Upper lobe of left lung (tissue), 4 donors: Measurements from ENCODE around the gene NTS.

ENCODE experiments used
- EP300 ChIP-seq, 4 donors: sonication (generic); formaldehyde crosslinking; IDR thresholded peaks; one replicate each; pipeline ENCODE4 v1.5.1; 2017; ENCODE audit warnings: antibody characterized with exemption in 4 of 4, control low read depth in 2 of 4
- POLR2A ChIP-seq, 4 donors: fragments of 450-650 bp; IDR thresholded peaks; one replicate each; pipeline ENCODE4 v1.5.1; 2016 to 2017; ENCODE audit warnings: antibody characterized with exemption in 4 of 4, mild to moderate bottlenecking in 2 of 4
- POLR2AphosphoS5 ChIP-seq, 2 donors: sonication (generic); formaldehyde crosslinking; IDR thresholded peaks; one replicate each; pipeline ENCODE4 v1.5.1; 2017; ENCODE audit warnings: antibody characterized with exemption in 2 of 2
- TF ChIP-seq, protein P1 (sequence below), 6 experiments: fragments of 450-650 bp in 4 of 6; fragments of 200-600 bp in 2 of 6; sonication (generic) in 2 of 6; IDR thresholded peaks; one replicate each; pipeline ENCODE4 v1.5.1; 2016 to 2019; ENCODE audit warnings: antibody characterized with exemption in 6 of 6

- TF ChIP-seq, protein P1, sequence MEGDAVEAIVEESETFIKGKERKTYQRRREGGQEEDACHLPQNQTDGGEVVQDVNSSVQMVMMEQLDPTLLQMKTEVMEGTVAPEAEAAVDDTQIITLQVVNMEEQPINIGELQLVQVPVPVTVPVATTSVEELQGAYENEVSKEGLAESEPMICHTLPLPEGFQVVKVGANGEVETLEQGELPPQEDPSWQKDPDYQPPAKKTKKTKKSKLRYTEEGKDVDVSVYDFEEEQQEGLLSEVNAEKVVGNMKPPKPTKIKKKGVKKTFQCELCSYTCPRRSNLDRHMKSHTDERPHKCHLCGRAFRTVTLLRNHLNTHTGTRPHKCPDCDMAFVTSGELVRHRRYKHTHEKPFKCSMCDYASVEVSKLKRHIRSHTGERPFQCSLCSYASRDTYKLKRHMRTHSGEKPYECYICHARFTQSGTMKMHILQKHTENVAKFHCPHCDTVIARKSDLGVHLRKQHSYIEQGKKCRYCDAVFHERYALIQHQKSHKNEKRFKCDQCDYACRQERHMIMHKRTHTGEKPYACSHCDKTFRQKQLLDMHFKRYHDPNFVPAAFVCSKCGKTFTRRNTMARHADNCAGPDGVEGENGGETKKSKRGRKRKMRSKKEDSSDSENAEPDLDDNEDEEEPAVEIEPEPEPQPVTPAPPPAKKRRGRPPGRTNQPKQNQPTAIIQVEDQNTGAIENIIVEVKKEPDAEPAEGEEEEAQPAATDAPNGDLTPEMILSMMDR (IDR thresholded peaks at IDR 0.05) = no peak
- TF ChIP-seq POLR2A (IDR thresholded peaks at IDR 0.05) = no peak
- no peak for TF ChIP-seq EP300 (IDR thresholded peaks at IDR 0.05)
- no peak for TF ChIP-seq POLR2AphosphoS5 (IDR thresholded peaks at IDR 0.05)
Observed at GRCh38 chr12:85849344-85849743, 24.8 kb upstream of the NTS start.
